Neural cell (in vitro differentiated cells): ENCODE data around the gene PLEKHA4.

Experiments
- CTCF ChIP-seq: fragments of 450-650 bp; IDR thresholded peaks from 2 replicates; pipeline ENCODE4 v1.5.1; 2014; ENCODE audit warnings: antibody characterized with exemption, mild to moderate bottlenecking, moderate library complexity; ENCODE audit not compliant: poor library complexity, severe bottlenecking
- EP300 ChIP-seq: fragments of 450-650 bp; conservative IDR thresholded peaks from 2 replicates; pipeline ENCODE4 v1.6.1; 2014; ENCODE audit warnings: antibody characterized with exemption, mild to moderate bottlenecking, moderate library complexity; ENCODE audit not compliant: poor library complexity, severe bottlenecking
- POLR2AphosphoS5 ChIP-seq: IDR thresholded peaks from 2 replicates; pipeline ENCODE4 v1.6.1; 2012
- TAF1 ChIP-seq: IDR thresholded peaks from 2 replicates; pipeline ENCODE4 v1.6.1; 2012; ENCODE audit warnings: low read depth
- TF ChIP-seq, protein P1 (sequence below): IDR thresholded peaks from 2 replicates; pipeline ENCODE4 v1.6.1; 2012; ENCODE audit warnings: borderline replicate concordance

GRCh38 chr19:48881741-48882657 lies 13.6 kb upstream of the PLEKHA4 start:
- TF ChIP-seq POLR2AphosphoS5 (no peak), CTCF (no peak), EP300 (no peak), TAF1 (no peak)
- TF ChIP-seq, protein P1, sequence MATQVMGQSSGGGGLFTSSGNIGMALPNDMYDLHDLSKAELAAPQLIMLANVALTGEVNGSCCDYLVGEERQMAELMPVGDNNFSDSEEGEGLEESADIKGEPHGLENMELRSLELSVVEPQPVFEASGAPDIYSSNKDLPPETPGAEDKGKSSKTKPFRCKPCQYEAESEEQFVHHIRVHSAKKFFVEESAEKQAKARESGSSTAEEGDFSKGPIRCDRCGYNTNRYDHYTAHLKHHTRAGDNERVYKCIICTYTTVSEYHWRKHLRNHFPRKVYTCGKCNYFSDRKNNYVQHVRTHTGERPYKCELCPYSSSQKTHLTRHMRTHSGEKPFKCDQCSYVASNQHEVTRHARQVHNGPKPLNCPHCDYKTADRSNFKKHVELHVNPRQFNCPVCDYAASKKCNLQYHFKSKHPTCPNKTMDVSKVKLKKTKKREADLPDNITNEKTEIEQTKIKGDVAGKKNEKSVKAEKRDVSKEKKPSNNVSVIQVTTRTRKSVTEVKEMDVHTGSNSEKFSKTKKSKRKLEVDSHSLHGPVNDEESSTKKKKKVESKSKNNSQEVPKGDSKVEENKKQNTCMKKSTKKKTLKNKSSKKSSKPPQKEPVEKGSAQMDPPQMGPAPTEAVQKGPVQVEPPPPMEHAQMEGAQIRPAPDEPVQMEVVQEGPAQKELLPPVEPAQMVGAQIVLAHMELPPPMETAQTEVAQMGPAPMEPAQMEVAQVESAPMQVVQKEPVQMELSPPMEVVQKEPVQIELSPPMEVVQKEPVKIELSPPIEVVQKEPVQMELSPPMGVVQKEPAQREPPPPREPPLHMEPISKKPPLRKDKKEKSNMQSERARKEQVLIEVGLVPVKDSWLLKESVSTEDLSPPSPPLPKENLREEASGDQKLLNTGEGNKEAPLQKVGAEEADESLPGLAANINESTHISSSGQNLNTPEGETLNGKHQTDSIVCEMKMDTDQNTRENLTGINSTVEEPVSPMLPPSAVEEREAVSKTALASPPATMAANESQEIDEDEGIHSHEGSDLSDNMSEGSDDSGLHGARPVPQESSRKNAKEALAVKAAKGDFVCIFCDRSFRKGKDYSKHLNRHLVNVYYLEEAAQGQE, result no peak
